GM23248 (cell line): ENCODE data around the gene IGF1R.

ENCODE experiments used
- EZH2 ChIP-seq: fragments of 200-600 bp; sonication (generic); IDR thresholded peaks from 2 replicates; pipeline ENCODE4 v1.6.1; 2018; ENCODE audit warnings: antibody characterized with exemption, mild to moderate bottlenecking; ENCODE audit not compliant: insufficient read depth, poor library complexity, severe bottlenecking
- EZH2phosphoT487 ChIP-seq: fragments of 200-600 bp; sonication (generic); IDR thresholded peaks from 2 replicates; pipeline ENCODE4 v1.6.1; 2018; ENCODE audit warnings: antibody characterized with exemption, moderate library complexity, mild to moderate bottlenecking, low read depth; ENCODE audit not compliant: insufficient read depth

DNA sequence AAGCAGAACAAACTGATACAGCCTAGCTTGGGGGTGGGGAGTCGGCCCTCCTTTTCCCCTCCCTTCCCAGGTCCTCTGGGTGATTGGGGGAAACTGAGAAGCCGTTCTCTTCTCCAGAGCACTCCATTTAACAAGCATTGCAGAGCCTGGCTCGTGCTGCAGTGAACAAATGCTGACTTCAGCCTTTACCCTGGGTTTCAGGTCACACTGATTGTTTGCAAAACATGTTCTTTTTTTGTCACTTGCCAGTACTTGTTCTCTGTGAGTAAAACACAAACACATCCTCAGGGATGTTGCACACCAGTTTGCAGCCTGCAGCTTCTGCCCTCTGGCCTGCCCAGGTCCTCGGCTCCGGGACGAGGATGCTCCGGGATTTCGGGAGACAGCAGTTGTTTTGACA is 226.4 kb downstream of the IGF1R start:
- TF ChIP-seq EZH2 (no peak), EZH2phosphoT487 (no peak)
